Stimulated activated CD4-positive, alpha-beta T cell treated with anti-CD3 and anti-CD28 coated beads, TNF-alpha, amount 100 ng/mL, for 48 hours (primary cell): Measurements from ENCODE around the gene SEC61B.

Source experiments
- DNase-seq, 3 donors: peaks; one replicate each; pipeline ENCODE4 v3.0.0-alpha.2; 2020; ENCODE audit warnings: low read depth in 3 of 3

Gene SEC61B

DNA sequence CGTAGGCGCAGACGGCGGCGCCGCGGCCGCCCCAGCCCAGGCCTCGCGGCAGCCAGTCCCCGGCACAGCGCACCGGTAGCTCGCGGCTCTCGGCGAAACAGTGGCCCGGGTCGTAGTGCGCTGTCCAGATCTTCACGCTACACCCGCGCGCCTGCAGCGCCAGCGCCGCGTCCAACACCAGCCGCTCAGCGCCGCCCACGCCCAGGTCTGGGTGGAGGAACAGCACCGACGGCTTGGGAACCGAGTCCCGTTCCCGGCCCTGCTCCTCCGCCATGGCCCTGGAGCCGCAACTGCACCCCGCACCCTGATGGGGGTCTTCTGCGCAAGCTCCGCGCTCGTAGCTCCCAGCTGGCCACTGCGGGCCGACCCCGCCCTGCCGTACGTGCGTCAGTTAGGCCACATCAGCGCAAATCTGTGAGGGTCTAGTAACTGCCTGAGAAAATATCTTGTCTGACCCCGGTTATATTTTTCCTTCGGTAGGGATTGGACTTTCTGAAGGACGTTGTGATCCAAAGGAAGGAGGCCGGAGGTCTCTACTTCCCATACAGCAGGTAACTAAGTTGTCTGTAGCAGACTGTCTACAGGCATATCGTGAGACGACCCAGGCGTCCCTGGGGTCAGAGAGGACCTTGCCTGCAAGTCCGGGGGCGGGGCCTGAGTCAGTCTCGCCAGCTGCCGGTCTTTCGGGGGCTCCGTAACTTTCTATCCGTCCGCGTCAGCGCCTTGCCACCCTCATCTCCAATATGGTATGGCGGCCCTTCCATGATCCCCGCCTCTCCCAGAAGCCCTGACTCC lies at the start of gene SEC61B, which contains the start of gene ALG2:
Gene SEC61B (plus strand): TSS at position 662 of the 795 bp plus-strand sequence. CDS start 82 bp downstream, at position 744.
Gene ALG2 (minus strand): TSS at position 322 of the 795 bp plus-strand sequence. CDS start 48 bp downstream, at position 274.
- DNase-seq = peak; percentile 84 to 97 (median 89)

DNA sequence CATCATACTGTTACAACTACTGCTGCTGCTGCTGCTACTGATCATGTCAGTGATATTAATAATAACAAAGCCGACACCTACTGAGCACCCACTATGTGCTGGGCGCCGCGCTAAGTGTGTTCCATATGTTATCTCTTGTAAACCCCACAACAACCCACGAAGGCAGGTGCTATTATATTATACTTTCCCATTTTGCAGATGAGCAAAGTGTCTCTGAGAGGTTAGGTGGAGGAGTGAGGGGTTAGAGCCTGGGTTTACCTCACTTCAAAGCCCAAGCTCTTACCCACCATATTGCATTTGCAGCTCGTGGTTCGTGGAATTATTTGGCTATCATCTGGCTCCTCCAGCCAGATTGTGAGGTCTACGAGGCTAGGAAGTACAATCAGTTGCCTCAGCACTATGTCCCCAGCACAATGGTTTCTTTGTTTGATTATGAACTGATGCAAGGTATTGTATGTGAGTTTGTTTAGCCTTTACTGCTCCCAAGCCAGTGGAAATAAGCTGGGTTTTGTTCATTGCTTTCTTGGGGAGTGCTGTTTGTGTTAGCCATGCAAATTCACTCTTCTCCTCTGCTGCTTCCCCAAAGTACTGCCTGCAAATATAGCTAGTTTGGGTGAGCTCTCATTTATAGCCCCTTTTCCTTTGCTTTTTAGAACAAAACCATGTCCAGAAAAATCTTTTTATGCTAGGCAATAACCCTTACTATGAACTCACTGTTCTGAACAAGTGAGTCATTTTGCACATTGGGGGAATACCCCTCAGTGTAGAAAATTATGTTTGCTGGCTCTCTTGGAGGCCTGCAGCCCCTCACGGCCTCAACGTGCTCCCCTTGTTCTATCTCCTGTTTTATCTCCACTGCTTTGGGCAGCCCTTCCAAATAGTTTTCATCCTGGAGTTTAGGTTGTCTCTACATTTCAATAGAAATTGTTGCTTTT lies 48.2 kb upstream of the SEC61B start:
- DNase-seq = no peak

GRCh38 chr9:99176527-99177013 lies 45.5 kb upstream of the SEC61B start:
- DNase-seq = no peak

DNA sequence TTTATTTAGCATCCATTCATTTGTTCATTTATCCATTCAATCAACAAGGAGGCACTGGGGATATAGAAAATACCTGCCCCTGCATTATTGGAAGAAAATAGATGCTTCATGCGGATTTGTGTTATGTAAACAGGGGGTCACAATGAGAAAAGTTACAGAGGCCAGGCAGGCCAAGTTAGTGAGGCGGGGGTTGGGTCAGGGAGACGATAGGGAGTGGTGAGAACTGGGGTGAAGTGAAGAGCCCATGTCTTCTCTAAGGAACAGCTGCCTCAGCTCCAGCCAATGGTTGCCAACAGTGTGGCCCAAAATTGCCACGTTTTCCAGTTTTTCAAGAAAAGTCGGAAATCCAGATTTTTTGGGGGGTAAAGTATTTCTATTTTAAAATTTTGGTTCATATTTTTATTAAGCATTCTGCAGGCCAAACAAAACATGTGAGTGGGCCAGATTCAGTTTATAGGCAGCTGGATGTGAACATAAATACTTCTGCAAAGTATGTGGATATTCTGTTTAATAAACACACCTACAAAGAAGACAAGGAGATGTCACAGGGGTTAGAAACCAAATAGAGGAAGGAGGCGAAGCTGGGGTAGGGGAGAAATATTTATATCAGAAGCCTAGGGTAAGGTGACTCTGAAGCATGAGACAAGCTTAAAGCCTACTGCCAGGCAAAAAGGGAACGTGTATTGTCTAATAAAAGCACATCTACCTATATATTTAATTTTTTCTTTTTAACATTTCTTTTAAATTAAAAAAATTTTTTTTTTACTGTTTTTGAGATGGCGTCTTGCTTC lies 44.3 kb upstream of the SEC61B start:
- no peak for DNase-seq

GRCh38 chr9:99178912-99179872 lies 42.9 kb upstream of the SEC61B start:
- no peak for DNase-seq

- DNase-seq = no peak
These were observed 41.9 kb upstream of the SEC61B start for GRCh38 chr9:99180199-99180598.

GRCh38 chr9:99180662-99181061 lies 41.4 kb upstream of the SEC61B start:
- DNase-seq = no peak

- DNase-seq = no peak
These were observed 40.9 kb upstream of the SEC61B start for GRCh38 chr9:99181206-99181605.

DNA sequence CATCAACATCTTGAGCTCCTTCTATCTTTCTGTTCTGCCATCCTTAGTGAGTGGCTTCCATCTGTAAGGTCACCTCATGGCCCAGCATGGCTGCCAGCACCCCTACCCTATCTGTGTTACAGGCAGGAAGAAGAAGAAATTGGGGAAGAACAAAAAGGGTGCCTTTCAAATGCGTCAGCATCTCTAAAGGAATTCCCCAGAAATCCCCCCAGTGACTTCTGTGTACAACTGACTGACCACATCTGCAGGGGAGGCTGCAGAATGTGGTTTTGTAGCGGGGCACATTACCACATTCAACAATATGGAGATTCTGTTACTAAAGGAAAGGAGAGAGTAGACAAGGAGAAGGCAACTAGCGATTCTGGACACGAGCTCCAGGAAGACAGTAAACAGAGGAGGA lies 40.5 kb upstream of the SEC61B start:
- DNase-seq = no peak

DNA sequence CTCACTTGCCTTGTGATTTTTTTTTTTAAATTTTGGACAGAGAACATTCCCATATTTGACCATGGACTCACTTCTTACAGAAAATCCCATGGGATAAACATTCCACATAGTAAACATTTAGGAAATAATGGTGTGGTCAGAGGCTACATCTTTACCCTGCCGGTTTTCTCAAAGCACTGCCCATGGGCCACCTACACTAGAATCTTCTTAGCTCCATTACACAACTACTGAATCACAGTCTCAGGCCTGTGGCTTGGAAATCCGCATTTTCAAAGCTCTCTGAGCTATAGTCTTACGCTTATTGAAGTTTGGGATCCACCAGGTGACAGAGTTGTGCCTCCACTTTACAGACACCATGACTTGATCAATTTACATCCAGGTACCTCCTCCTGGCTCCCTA lies 39.7 kb upstream of the SEC61B start:
- no peak for DNase-seq

GRCh38 chr9:99183616-99184015 lies 38.5 kb upstream of the SEC61B start:
- DNase-seq = no peak

GRCh38 chr9:99184110-99184474 lies 38.0 kb upstream of the SEC61B start:
- no peak for DNase-seq

DNA sequence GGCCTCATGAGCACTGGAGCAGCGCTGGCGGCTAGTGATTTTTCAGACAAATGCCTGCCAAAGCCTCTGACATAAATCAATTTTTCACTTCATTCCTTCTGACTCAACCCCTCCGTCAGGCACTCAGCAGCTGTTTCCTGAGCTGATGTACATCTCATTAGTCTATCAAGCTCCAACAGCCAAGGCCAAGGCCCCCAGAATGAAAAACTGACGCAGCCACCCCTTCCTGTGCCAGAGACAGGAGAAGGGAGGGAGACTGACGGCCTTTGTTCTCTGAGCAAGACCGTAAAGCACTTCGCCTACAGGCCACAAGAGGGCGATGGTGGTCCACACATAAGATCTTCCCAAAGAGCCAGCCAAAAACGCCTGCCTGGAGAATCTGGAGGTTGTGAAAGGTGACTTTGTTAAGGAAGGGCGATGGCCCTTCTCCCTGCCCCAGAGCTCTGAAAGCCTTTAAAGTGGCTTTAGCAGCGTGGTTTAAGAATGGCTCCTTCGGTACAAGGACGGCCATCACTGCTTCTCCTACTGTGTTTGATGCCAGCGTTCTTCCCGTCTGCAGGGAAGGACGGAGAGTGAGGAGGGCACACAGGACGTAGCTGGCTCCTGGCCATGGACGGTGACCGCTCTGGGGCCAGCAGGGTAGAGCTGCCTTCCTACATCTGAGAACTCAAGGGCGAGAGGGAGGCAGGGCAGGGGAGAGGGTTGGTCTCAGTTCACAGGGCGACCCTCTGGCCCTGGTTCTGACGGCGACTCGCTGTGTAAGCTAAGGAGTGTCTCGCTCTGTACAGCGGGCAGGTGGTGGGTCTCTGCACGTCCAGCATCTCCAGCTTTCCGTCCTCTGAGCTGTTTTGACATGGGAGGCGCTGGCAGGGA lies 37.4 kb upstream of the SEC61B start:
- DNase-seq = peak; percentile 56 to 70 (median 65)

GRCh38 chr9:99185348-99185632 lies 36.8 kb upstream of the SEC61B start:
- DNase-seq = no peak

- DNase-seq = no peak
These were observed 36.1 kb upstream of the SEC61B start for GRCh38 chr9:99185934-99186333.

DNA sequence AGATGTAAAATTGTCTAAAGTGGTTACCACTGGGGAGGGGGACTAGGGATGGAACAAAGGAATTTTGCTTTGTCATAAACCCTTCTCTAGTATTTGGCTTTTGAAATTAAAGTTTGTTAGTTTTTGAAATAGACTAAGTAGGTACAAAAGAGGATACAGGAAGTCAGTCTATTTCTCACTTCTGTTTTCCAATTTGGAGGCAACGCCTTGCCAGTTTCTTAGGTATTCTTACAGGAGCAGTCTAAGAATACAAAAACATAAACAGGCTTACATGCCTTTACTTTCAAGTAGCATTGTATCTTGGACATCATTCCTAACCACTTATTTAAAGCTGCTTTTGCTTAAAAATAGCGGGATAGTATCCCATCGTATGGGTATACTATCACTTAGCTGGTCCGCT lies 34.8 kb upstream of the SEC61B start:
- no peak for DNase-seq

- no peak for DNase-seq
These were observed 32.9 kb upstream of the SEC61B start for GRCh38 chr9:99189186-99189585.

DNA sequence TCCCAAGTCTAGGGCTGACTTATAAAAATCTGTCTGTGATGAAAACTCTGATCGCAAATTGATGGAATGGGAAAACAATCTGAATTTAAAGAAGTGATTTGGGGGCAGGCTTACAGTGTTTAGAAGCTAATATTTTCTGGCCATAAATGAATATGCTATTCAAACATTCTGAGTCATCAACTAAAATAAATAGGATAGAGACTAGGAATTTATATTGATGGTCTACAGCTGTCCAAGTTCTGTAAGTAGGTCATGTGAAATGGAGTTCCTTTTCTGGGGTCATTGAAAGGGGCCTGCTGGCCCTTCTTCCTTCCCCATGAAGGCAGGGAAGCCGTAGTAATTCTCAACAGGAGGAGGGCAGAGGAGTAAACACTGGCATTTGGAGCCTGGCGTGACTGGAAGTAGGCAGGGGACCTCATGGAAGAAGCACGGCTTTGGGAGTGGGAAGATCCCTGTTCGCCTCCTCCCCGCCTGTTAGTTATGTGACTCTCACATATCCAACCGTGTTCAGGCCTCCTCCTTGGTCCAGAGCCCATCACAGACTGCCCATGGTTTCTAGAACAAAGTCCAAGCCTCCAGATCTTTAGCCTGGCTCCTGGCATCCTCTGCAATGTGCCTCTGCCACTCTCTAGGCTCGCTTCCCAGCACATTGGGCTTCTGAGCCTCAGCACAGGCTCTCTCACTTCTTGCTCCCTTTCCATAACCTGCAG lies 32.0 kb upstream of the SEC61B start:
- no peak for DNase-seq
